Naive thymus-derived CD4-positive, alpha-beta T cell (primary cell): ENCODE results near the gene LILRA1. TPM values are rescaled to one million over a fixed set of nuclear protein-coding genes. Genes with fewer than 3 reads are reported as not detected.
A peak's percentile ranks its signal among the peaks of the same experiment; 100 is the strongest.
"Not testable (repeated sequence)": the region's sequence is repeated elsewhere in the genome, so short reads cannot be mapped to it uniquely, and the experiment has no call there.

Experiments used
- ATAC-seq: fragments of 150-1000 bp; cut with Tn5 transposase; 2 replicates; pipeline ENCODE4 v1.10.0; 2021; ENCODE audit warnings: mild to moderate bottlenecking, moderate library complexity
- CTCF ChIA-PET: fragments of 350-600 bp; sonication (Branson Sonifier 250); formaldehyde crosslinking; loops from one replicate; lab custom pipeline; 2021; ENCODE audit warnings: antibody characterized with exemption; lab: Charles Lee
- POLR2A ChIA-PET: fragments of 350-600 bp; sonication (Branson Sonifier 250); formaldehyde crosslinking; loops from one replicate; lab custom pipeline; 2021; ENCODE audit warnings: antibody characterized with exemption, inconsistent platforms; lab: Charles Lee
- DNase-seq, 9 donors: peaks; one replicate each; pipeline versions ENCODE4 v3.0.0 to v3.0.0-alpha.2; 2020 to 2022; ENCODE audit warnings: mixed read lengths in 1 of 9
- H3K27ac ChIP-seq: one replicate; pipeline ENCODE4 v1.7.0; 2013; ENCODE audit warnings: mild to moderate bottlenecking, low read depth, low read length, moderate library complexity
- H3K27me3 ChIP-seq, 2 donors: one replicate each; pipeline ENCODE4 v1.7.0; 2013; ENCODE audit warnings: low read length in 2 of 2, mild to moderate bottlenecking in 2 of 2, moderate library complexity in 2 of 2; ENCODE audit not compliant: control insufficient read depth in 2 of 2, insufficient read depth in 2 of 2
- H3K36me3 ChIP-seq, 3 experiments: 1 replicate in 2 of 3; 2 replicates in 1 of 3; pipeline ENCODE4 v1.7.0; 2013; ENCODE audit warnings: low read length in 3 of 3, mild to moderate bottlenecking in 3 of 3, moderate library complexity in 1 of 3; ENCODE audit not compliant: insufficient read depth in 3 of 3, control insufficient read depth in 2 of 3
- H3K4me1 ChIP-seq, 2 donors: one replicate each; pipeline ENCODE4 v1.7.0; 2013; ENCODE audit warnings: low read length in 2 of 2, mild to moderate bottlenecking in 2 of 2, moderate library complexity in 1 of 2; ENCODE audit not compliant: control insufficient read depth in 2 of 2, insufficient read depth in 2 of 2
- H3K4me3 ChIP-seq: 2 replicates; pipeline ENCODE4 v1.7.0; 2013; ENCODE audit warnings: mild to moderate bottlenecking, low read length
- H3K9me3 ChIP-seq, 3 experiments: 1 replicate in 2 of 3; 2 replicates in 1 of 3; pipeline ENCODE4 v1.7.0; 2013; ENCODE audit warnings: low read length in 3 of 3; ENCODE audit not compliant: control insufficient read depth in 2 of 3
- H3K27ac Mint-ChIP-seq, 9 donors: one replicate each; pipeline ENCODE4 v1.8.0; 2020 to 2022; ENCODE audit warnings: mixed read lengths in 9 of 9, mild to moderate bottlenecking in 8 of 9, moderate library complexity in 5 of 9, inconsistent platforms in 2 of 9
- H3K27me3 Mint-ChIP-seq, 5 donors: one replicate each; pipeline ENCODE4 v1.8.0; 2021 to 2022; ENCODE audit warnings: mixed read lengths in 5 of 5, mild to moderate bottlenecking in 1 of 5
- H3K36me3 Mint-ChIP-seq, 5 donors: one replicate each; pipeline ENCODE4 v1.8.0; 2020 to 2022; ENCODE audit warnings: mixed read lengths in 5 of 5, mild to moderate bottlenecking in 3 of 5, inconsistent platforms in 1 of 5
- H3K4me1 Mint-ChIP-seq, 7 donors: one replicate each; pipeline ENCODE4 v1.8.0; 2020 to 2022; ENCODE audit warnings: mixed read lengths in 7 of 7, mild to moderate bottlenecking in 3 of 7, inconsistent platforms in 1 of 7
- H3K4me3 Mint-ChIP-seq, 10 donors: one replicate each; pipeline ENCODE4 v1.8.0; 2020 to 2022; ENCODE audit warnings: mild to moderate bottlenecking in 10 of 10, mixed read lengths in 10 of 10, moderate library complexity in 6 of 10, inconsistent platforms in 2 of 10
- H3K9me3 Mint-ChIP-seq, 11 donors: one replicate each; pipeline ENCODE4 v1.8.0; 2020 to 2022; ENCODE audit warnings: mixed read lengths in 11 of 11, mild to moderate bottlenecking in 4 of 11, inconsistent platforms in 1 of 11, moderate library complexity in 1 of 11
- intact Hi-C, 2 donors: fragments of 100-400 bp; cut with micrococcal nuclease; formaldehyde crosslinking; loops; one replicate each; pipeline ENCODE4 v1.15.1; 2023
- polyA plus RNA-seq, 2 donors: library from polyadenylated mRNA; unstranded; fragments of 300-500 nt; fragmentation: Illumina TruSeq; gene quantifications; one replicate each; pipeline ENCODE4 v1.2.3, GENCODE V29; 2021
- total RNA-seq, 6 experiments: library from RNA in 5 of 6; stranded (reverse) in 5 of 6; gene quantifications; 1 replicate in 5 of 6; 2 replicates in 1 of 6; pipeline ENCODE4 v1.2.3 and lab custom pipeline; 2021 to 2026

The LILRA1 gene
- total and polyA plus RNA-seq, 7 experiments from 2014 or later = 0.14 to 36.7 (median 4.3) TPM; not detected in 4

- H3K36me3 ChIP-seq, POLR2A ChIA-PET, H3K4me1 ChIP-seq, H3K27ac ChIP-seq, ATAC-seq, H3K9me3 ChIP-seq, H3K4me3 Mint-ChIP-seq, H3K27ac Mint-ChIP-seq, DNase-seq, H3K27me3 ChIP-seq, H3K4me3 ChIP-seq, intact Hi-C loops, CTCF ChIA-PET: not testable (repeated sequence)
- Mint-ChIP-seq H3K27me3 (peaks cover 12 to 73% (median 55%) of the 10 kb centered on the region in 5 donors), H3K36me3 (peaks cover 0 to 11% (median 0%) of the 10 kb centered on the region in 5 donors), H3K4me1 (peaks cover 0 to 16% (median 0%) of the 10 kb centered on the region in 7 donors), H3K9me3 (peaks cover 0 to 19% (median 2%) of the 10 kb centered on the region in 11 donors)
Observed at GRCh38 chr19:54627912-54628311, 34.5 kb downstream of the LILRA1 start.

DNA sequence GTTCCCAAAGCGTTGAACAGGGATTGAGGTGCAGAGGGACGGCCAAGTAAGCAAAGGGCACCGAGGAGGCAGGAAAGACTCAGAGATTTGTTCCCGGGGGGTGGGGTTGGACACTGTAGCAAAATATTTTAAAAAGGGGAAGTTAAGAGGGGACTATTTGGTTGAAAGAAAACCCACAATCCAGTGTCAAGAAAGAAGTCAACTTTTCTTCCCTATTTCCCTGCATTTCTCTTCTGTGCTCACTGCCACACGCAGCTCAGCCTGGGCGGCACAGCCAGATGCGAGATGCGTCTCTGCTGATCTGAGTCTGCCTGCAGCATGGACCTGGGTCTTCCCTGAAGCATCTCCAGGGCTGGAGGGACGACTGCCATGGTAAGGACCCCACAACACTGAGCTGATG, 36.8 kb downstream of the LILRA1 start, which contains the start of gene LILRB1:
Gene LILRB1 (plus strand): TSS at position 223 of the 400 bp plus-strand sequence. CDS start 590 bp downstream, outside the sequence.
- H3K27me3 ChIP-seq, H3K4me3 ChIP-seq, H3K27ac ChIP-seq, POLR2A ChIA-PET, CTCF ChIA-PET, DNase-seq, H3K4me1 Mint-ChIP-seq, H3K9me3 ChIP-seq, H3K36me3 ChIP-seq, H3K27ac Mint-ChIP-seq, H3K4me1 ChIP-seq, intact Hi-C loops: not testable (repeated sequence)
- peak; percentile 70 for ATAC-seq
- peaks cover 0 to 19% (median 2%) of the 10 kb centered on the region in 11 donors for H3K9me3 Mint-ChIP-seq
- H3K36me3 Mint-ChIP-seq = peaks cover 0 to 11% (median 0%) of the 10 kb centered on the region in 5 donors
- peaks cover 6 to 71% (median 45%) of the 10 kb centered on the region in 5 donors for H3K27me3 Mint-ChIP-seq
- H3K4me3 Mint-ChIP-seq = peak within 1 kb of the TSS in 1 of 10 donors; percentile 48

DNA sequence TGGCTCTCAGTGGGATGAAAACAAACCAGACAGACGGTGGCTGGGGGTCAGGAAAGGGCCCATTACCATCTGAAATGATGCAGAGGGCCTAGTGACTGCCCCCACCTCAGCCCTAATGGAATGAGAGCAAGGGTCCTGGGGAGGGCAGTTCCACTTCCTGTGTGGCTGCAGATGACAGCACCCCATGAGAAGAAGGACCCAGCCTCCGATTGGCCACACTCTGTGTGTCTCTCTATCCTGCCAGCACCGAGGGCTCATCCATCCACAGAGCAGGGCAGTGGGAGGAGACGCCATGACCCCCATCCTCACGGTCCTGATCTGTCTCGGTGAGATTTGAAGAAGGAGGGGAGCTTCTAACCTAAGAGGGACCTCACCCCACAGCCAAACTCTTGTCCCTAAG, 37.4 kb downstream of the LILRA1 start:
- peaks cover 0 to 19% (median 2%) of the 10 kb centered on the region in 11 donors for H3K9me3 Mint-ChIP-seq
- no peak overlapping the region for H3K4me3 Mint-ChIP-seq
- peaks cover 6 to 71% (median 44%) of the 10 kb centered on the region in 5 donors for H3K27me3 Mint-ChIP-seq
- Histone ChIP-seq H3K27me3 (no peaks in the 10 kb centered on the region), H3K27ac (no peak overlapping the region), H3K9me3 (no peaks in the 10 kb centered on the region), H3K4me3 (no peak overlapping the region), H3K4me1 (no peaks in the 10 kb centered on the region), H3K36me3 (no peaks in the 10 kb centered on the region)
- intact Hi-C loops = no loop called here
- ChIA-PET CTCF (no interaction called here), POLR2A (no interaction called here)
- no peak for DNase-seq
- peak; percentile 41 for ATAC-seq
- H3K36me3 Mint-ChIP-seq = peaks cover 0 to 11% (median 0%) of the 10 kb centered on the region in 5 donors
- peaks cover 0 to 7% (median 0%) of the 10 kb centered on the region in 7 donors for H3K4me1 Mint-ChIP-seq
- H3K27ac Mint-ChIP-seq = no peak overlapping the region

DNA sequence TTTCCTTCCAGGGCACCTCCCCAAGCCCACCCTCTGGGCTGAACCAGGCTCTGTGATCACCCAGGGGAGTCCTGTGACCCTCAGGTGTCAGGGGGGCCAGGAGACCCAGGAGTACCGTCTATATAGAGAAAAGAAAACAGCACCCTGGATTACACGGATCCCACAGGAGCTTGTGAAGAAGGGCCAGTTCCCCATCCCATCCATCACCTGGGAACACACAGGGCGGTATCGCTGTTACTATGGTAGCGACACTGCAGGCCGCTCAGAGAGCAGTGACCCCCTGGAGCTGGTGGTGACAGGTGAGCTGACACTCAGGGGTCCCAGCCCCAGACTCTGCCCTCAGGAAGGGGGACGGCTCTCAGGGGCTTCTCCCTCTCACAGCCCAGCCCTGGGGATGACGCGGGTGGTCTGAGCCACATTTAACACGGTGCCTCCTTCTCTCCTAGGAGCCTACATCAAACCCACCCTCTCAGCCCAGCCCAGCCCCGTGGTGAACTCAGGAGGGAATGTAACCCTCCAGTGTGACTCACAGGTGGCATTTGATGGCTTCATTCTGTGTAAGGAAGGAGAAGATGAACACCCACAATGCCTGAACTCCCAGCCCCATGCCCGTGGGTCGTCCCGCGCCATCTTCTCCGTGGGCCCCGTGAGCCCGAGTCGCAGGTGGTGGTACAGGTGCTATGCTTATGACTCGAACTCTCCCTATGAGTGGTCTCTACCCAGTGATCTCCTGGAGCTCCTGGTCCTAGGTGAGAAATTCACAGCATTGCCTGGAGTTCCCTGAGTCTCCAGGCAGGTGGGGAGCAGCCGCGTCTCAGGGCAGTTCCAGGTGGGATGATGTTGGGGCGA, 38.3 kb downstream of the LILRA1 start:
- H3K4me3 Mint-ChIP-seq, H3K27ac ChIP-seq, H3K36me3 Mint-ChIP-seq, intact Hi-C loops, CTCF ChIA-PET, H3K27ac Mint-ChIP-seq, H3K36me3 ChIP-seq, H3K4me1 Mint-ChIP-seq, H3K4me3 ChIP-seq, DNase-seq, H3K27me3 ChIP-seq, ATAC-seq, H3K9me3 ChIP-seq, H3K4me1 ChIP-seq: not testable (repeated sequence)
- Mint-ChIP-seq H3K27me3 (peaks cover 6 to 67% (median 35%) of the 10 kb centered on the region in 5 donors), H3K9me3 (peaks cover 0 to 18% (median 2%) of the 10 kb centered on the region in 11 donors)
- POLR2A ChIA-PET = interaction anchor here (0.5 kb wide), 1 partner anchor 1625 kb away, joined by 4 read pairs; no protein-coding TSS in a partner anchor

DNA sequence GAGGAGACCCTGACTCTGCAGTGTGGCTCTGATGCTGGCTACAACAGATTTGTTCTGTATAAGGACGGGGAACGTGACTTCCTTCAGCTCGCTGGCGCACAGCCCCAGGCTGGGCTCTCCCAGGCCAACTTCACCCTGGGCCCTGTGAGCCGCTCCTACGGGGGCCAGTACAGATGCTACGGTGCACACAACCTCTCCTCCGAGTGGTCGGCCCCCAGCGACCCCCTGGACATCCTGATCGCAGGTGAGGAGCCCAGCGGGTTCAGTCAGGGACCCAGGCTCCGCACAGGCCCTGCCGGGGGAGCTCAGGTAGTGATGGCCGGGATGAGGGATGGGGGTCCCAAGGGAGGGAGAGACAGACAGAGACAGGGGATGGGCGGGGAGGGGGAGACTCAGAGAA, 39.1 kb downstream of the LILRA1 start:
- H3K36me3 Mint-ChIP-seq, H3K36me3 ChIP-seq, H3K27me3 ChIP-seq, H3K4me3 ChIP-seq, CTCF ChIA-PET, ATAC-seq, H3K9me3 Mint-ChIP-seq, H3K9me3 ChIP-seq, intact Hi-C loops, H3K27ac Mint-ChIP-seq, H3K4me1 ChIP-seq, H3K4me3 Mint-ChIP-seq, DNase-seq, H3K27ac ChIP-seq, H3K4me1 Mint-ChIP-seq: not testable (repeated sequence)
- POLR2A ChIA-PET = interaction anchor here (0.5 kb wide), 1 partner anchor 1624 kb away, joined by 4 read pairs; no protein-coding TSS in a partner anchor
- peaks cover 6 to 60% (median 32%) of the 10 kb centered on the region in 5 donors for H3K27me3 Mint-ChIP-seq

DNA sequence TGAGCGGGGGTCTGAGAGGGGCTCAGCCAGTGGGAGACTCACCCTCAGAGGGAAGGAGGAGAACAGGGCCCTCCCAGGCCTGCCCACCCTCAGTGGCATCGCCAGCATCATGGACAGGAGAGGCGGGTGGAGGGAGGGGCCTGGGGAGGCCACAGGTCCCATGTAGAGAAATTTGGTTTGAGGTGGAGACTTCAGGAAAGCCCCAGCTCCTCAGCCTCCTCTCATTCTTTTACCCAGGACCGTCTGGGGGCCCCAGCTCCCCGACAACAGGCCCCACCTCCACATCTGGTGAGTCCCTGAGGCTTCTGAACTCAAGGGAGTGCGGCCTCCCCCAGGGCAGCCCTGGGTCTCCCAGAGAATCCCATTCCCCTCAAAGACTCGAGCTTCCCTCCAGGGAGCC, 40.0 kb downstream of the LILRA1 start:
- Histone ChIP-seq H3K27me3 (no peaks in the 10 kb centered on the region), H3K4me3 (no peak overlapping the region), H3K4me1 (no peaks in the 10 kb centered on the region), H3K27ac (no peak overlapping the region), H3K36me3 (no peaks in the 10 kb centered on the region), H3K9me3 (no peaks in the 10 kb centered on the region)
- no peak for DNase-seq
- Mint-ChIP-seq H3K27me3 (peaks cover 6 to 59% (median 29%) of the 10 kb centered on the region in 5 donors), H3K9me3 (peaks cover 0 to 2% (median 0%) of the 10 kb centered on the region in 11 donors), H3K36me3 (no peaks in the 10 kb centered on the region), H3K27ac (no peak overlapping the region), H3K4me1 (peaks cover 0 to 5% (median 0%) of the 10 kb centered on the region in 7 donors), H3K4me3 (no peak overlapping the region)
- no peak for ATAC-seq
- ChIA-PET CTCF (no interaction called here), POLR2A (no interaction called here)
- intact Hi-C loops = no loop called here
